Osteoblast (primary cell): Measurements from ENCODE around the gene MILR1. TPM values are rescaled to one million over a fixed set of nuclear protein-coding genes. Genes with fewer than 3 reads are reported as not detected.
A peak's percentile ranks its signal among the peaks of the same experiment; 100 is the strongest.

ENCODE experiments used
- DNase-seq: peaks from one replicate; pipeline ENCODE4 v3.0.0; 2011; ENCODE audit warnings: low spot score, mixed read lengths; ENCODE audit not compliant: insufficient read length; ENCODE audit errors: missing footprints
- H2AFZ ChIP-seq: 2 replicates; pipeline ENCODE4 v1.6.0; 2011; ENCODE audit warnings: mild to moderate bottlenecking, low read length
- H3K27ac ChIP-seq: 2 replicates; pipeline ENCODE4 v1.5.1; 2011; ENCODE audit warnings: mild to moderate bottlenecking, low read depth, low read length, moderate library complexity
- H3K27me3 ChIP-seq: 2 replicates; pipeline ENCODE4 v1.6.0; 2012; ENCODE audit warnings: mild to moderate bottlenecking, control low read depth, inconsistent platforms, low read length, moderate library complexity; ENCODE audit not compliant: insufficient read depth
- H3K36me3 ChIP-seq: 2 replicates; pipeline ENCODE4 v1.5.1; 2011; ENCODE audit warnings: mild to moderate bottlenecking, low read length, control low read depth, moderate library complexity; ENCODE audit not compliant: insufficient read depth
- H3K4me1 ChIP-seq: 2 replicates; pipeline ENCODE4 v1.5.1; 2011; ENCODE audit warnings: mild to moderate bottlenecking, low read length, control low read depth, moderate library complexity; ENCODE audit not compliant: insufficient read depth
- H3K4me2 ChIP-seq: 2 replicates; pipeline ENCODE4 v1.6.0; 2011; ENCODE audit warnings: mild to moderate bottlenecking, low read length; ENCODE audit not compliant: insufficient read depth
- H3K4me3 ChIP-seq: fragments of 200-600 bp; sonication (generic); 3 replicates; pipeline ENCODE4 v1.5.1; 2012; ENCODE audit warnings: mild to moderate bottlenecking, low read length, inconsistent platforms; ENCODE audit not compliant: insufficient read depth
- H3K79me2 ChIP-seq: 2 replicates; pipeline ENCODE4 v1.6.0; 2012; ENCODE audit warnings: mild to moderate bottlenecking, low read length, control low read depth, inconsistent platforms; ENCODE audit not compliant: insufficient read depth
- H3K9me3 ChIP-seq: 2 replicates; pipeline ENCODE4 v1.5.1; 2011; ENCODE audit warnings: low read depth, low read length, control low read depth
- H4K20me1 ChIP-seq: 2 replicates; pipeline ENCODE4 v1.6.0; 2012; ENCODE audit warnings: mild to moderate bottlenecking, low read length, control low read depth; ENCODE audit not compliant: insufficient read depth
- CTCF ChIP-seq: IDR thresholded peaks from 2 replicates; pipeline ENCODE4 v1.5.1; 2011; ENCODE audit warnings: mild to moderate bottlenecking, low read depth, low read length, moderate library complexity; ENCODE audit errors: extremely low read depth
- total RNA-seq: library from RNA; depleted of rRNA; stranded (reverse); fragments of >200 nt; gene quantifications from 2 replicates; pipeline ENCODE4 v1.2.3, GENCODE V29; 2012

MILR1 gene
- total RNA-seq, 1 donor = 12.3 TPM

GRCh38 chr17:64496348-64496785 is 47.5 kb downstream of the MILR1 start:
- no peak for TF ChIP-seq CTCF
- no peaks in the 10 kb centered on the region for H3K9me3 ChIP-seq
- H2AFZ ChIP-seq = peak overlapping the region; percentile 66
- H4K20me1 ChIP-seq = peaks cover 34% of the 10 kb centered on the region
- peaks cover 46% of the 10 kb centered on the region for H3K36me3 ChIP-seq
- no peaks in the 10 kb centered on the region for H3K27me3 ChIP-seq
- H3K4me2 ChIP-seq = peak overlapping the region; percentile 98
- H3K27ac ChIP-seq = peak overlapping the region; percentile 61
- H3K4me1 ChIP-seq = peaks cover 54% of the 10 kb centered on the region
- DNase-seq = peak; percentile 72
- H3K4me3 ChIP-seq = peak overlapping the region; percentile 83
- H3K79me2 ChIP-seq = peaks cover 46% of the 10 kb centered on the region

DNA sequence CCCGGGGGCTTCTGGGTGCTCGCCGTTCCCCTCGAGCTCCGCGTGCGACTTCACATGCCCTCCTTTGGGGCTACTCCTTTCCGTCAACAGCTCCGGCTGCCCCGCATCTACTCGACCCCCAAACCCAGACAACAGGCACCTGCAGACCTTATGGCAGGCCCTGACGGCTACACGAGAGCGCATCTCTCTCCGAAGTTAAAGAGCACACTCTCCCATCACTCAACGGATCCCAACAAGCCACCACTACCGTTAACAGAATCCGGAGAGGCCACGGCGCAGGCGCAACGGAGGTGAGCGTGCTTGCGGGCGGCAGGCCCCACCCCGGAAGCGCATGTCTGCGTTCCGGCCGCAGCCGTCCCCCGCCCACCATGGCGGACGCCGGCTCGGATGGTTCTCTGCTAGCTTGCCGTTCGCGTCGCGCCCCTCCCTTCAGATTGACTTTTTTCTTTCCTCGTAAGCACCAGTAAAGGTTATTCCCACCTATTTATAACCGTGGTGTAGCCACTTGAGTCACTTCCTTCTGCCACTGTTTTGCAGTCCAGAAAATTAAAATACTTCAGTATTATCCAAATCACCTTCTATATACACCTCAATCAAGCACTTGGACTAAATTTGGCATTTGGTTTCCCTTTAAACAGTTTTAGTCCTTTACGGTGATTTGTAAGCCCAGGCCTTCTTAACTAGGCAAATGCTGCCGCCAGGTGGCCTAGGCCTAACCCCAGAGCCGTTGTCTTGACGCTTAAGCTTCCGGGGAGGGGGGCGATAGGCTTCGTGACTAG is 48.1 kb downstream of the MILR1 start, which contains the start of gene POLG2:
Gene POLG2 (minus strand): TSS at position 269 of the 779 bp plus-strand sequence. CDS start 86 bp downstream, at position 183.
- Histone ChIP-seq H3K4me3 (peak within 1 kb of the TSS; percentile 83), H3K4me2 (peak within 1 kb of the TSS; percentile 98), H4K20me1 (peaks cover 40% of the 10 kb centered on the region), H3K36me3 (peaks cover 52% of the 10 kb centered on the region), H3K9me3 (no peaks in the 10 kb centered on the region), H3K27ac (peak within 1 kb of the TSS; percentile 61), H2AFZ (peak within 1 kb of the TSS; percentile 66), H3K27me3 (no peaks in the 10 kb centered on the region), H3K79me2 (peaks cover 52% of the 10 kb centered on the region), H3K4me1 (peaks cover 60% of the 10 kb centered on the region)
- peak; percentile 94 for DNase-seq
- peak; percentile 52 for TF ChIP-seq CTCF

GRCh38 chr17:64497565-64498035 is 48.7 kb downstream of the MILR1 start:
- Histone ChIP-seq H3K9me3 (no peaks in the 10 kb centered on the region), H3K4me1 (peaks cover 67% of the 10 kb centered on the region), H3K27me3 (no peaks in the 10 kb centered on the region), H3K4me3 (peak overlapping the region; percentile 83), H3K4me2 (peak overlapping the region; percentile 98), H3K27ac (peak overlapping the region; percentile 61), H4K20me1 (peaks cover 46% of the 10 kb centered on the region), H3K36me3 (peaks cover 58% of the 10 kb centered on the region), H3K79me2 (peaks cover 58% of the 10 kb centered on the region), H2AFZ (no peak overlapping the region)
- DNase-seq = no peak
- TF ChIP-seq CTCF = no peak
